ENCODE results near the gene RCVRN. TPM values are rescaled to one million over a fixed set of nuclear protein-coding genes. Genes with fewer than 3 reads are reported as not detected.

RCVRN gene
- total RNA-seq, 1 experiment from 2014 or later = not detected

DNA sequence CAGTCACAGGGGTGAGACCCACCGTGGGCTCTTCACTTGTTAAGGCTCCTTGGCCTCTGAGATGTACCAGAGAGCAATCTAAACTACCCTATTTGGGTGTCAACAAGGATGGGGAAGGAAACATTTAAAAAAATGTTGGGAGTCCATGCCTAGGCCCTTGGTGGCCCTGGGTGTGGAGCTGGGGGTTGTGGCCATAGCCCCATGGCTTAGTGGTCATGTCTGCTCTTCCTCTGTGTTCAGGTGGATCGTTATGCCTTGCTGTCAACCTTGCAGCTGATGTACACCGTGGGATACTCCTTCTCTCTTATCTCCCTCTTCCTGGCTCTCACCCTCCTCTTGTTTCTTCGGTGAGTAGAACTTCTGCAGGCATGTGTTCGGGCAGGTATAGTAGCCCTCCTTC lies 50.8 kb downstream of the RCVRN start:
- ChIA-PET CTCF (no interaction called here), POLR2A (no interaction called here)
- in situ Hi-C loops (cut with HindIII; ENCODE audit: low pct_unique_long_range_greater_than_20kb, low sequenced_read_pairs) = no loop called here
- intact Hi-C loops (cut with micrococcal nuclease; ENCODE audit: unreplicated experiment) = no loop called here
- TF ChIP-seq TCF7L2 (IDR thresholded peaks at IDR 0.05; ENCODE audit: low read depth, low read length) (no peak), POLR2AphosphoS5 (IDR thresholded peaks at IDR 0.05; ENCODE audit: low read depth, low read length) (no peak), SIN3A (IDR thresholded peaks at IDR 0.05; ENCODE audit: borderline replicate concordance, insufficient read depth, low read depth, low read length) (no peak)
- TF ChIP-seq, protein P1, sequence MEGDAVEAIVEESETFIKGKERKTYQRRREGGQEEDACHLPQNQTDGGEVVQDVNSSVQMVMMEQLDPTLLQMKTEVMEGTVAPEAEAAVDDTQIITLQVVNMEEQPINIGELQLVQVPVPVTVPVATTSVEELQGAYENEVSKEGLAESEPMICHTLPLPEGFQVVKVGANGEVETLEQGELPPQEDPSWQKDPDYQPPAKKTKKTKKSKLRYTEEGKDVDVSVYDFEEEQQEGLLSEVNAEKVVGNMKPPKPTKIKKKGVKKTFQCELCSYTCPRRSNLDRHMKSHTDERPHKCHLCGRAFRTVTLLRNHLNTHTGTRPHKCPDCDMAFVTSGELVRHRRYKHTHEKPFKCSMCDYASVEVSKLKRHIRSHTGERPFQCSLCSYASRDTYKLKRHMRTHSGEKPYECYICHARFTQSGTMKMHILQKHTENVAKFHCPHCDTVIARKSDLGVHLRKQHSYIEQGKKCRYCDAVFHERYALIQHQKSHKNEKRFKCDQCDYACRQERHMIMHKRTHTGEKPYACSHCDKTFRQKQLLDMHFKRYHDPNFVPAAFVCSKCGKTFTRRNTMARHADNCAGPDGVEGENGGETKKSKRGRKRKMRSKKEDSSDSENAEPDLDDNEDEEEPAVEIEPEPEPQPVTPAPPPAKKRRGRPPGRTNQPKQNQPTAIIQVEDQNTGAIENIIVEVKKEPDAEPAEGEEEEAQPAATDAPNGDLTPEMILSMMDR (IDR thresholded peaks at IDR 0.05) = no peak
- TF ChIP-seq, protein P2, sequence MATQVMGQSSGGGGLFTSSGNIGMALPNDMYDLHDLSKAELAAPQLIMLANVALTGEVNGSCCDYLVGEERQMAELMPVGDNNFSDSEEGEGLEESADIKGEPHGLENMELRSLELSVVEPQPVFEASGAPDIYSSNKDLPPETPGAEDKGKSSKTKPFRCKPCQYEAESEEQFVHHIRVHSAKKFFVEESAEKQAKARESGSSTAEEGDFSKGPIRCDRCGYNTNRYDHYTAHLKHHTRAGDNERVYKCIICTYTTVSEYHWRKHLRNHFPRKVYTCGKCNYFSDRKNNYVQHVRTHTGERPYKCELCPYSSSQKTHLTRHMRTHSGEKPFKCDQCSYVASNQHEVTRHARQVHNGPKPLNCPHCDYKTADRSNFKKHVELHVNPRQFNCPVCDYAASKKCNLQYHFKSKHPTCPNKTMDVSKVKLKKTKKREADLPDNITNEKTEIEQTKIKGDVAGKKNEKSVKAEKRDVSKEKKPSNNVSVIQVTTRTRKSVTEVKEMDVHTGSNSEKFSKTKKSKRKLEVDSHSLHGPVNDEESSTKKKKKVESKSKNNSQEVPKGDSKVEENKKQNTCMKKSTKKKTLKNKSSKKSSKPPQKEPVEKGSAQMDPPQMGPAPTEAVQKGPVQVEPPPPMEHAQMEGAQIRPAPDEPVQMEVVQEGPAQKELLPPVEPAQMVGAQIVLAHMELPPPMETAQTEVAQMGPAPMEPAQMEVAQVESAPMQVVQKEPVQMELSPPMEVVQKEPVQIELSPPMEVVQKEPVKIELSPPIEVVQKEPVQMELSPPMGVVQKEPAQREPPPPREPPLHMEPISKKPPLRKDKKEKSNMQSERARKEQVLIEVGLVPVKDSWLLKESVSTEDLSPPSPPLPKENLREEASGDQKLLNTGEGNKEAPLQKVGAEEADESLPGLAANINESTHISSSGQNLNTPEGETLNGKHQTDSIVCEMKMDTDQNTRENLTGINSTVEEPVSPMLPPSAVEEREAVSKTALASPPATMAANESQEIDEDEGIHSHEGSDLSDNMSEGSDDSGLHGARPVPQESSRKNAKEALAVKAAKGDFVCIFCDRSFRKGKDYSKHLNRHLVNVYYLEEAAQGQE (IDR thresholded peaks at IDR 0.05; ENCODE audit: insufficient read depth in 1 of 2, low read depth in 2 of 2, low read length in 1 of 2) = no peak
- no peak overlapping the region for H3K4me3 ChIP-seq (ENCODE audit: low read depth in 2 of 2, low read length in 2 of 2)
- DNase-seq (ENCODE audit: low read depth, low spot score) = no peak
- no peak overlapping the region for H3K27ac ChIP-seq (ENCODE audit: low read length)
- H3K36me3 ChIP-seq (ENCODE audit: control insufficient read depth, insufficient read depth, low read length) = no peaks in the 10 kb centered on the region
- no peaks in the 10 kb centered on the region for H3K27me3 ChIP-seq (ENCODE audit: control insufficient read depth, insufficient read depth, low read length)
- H3K4me1 ChIP-seq (ENCODE audit: control insufficient read depth, insufficient read depth, low read length) = no peaks in the 10 kb centered on the region
- BruUV-seq (replicated peaks) = no TSS peak
- H3K9me3 ChIP-seq (ENCODE audit: control insufficient read depth, insufficient read depth, low read depth, low read length) = no peaks in the 10 kb centered on the region
- ATAC-seq = no peak

DNA sequence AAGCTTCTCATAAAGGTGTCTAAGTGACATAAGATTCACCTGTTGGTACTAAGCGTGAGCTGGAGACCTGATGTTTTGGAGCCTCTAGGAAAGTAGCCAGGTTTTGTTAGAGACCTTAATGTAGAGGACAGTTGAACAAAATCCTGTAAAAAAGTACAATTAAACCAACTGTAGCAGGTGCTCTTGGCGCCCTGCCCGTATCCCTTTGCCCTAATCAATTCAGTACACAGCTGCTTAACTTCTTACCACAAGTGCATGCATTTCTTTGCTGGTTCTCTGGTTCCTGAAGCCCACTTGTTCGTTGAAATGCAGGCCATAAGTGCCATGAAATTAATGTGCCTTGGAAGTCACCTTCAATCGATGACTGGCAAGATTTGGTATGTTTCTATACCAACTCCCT lies 54.9 kb downstream of the RCVRN start:
- intact Hi-C loops (cut with micrococcal nuclease; ENCODE audit: unreplicated experiment) (no loop called here), in situ Hi-C loops (cut with HindIII; ENCODE audit: low pct_unique_long_range_greater_than_20kb, low sequenced_read_pairs) (no loop called here)
- ChIA-PET CTCF (interaction anchor here (0.7 kb wide), 1 partner anchor 79 kb away, joined by 12 read pairs; no protein-coding TSS in a partner anchor), POLR2A (no interaction called here)
- no peaks in the 10 kb centered on the region for H3K4me1 ChIP-seq (ENCODE audit: control insufficient read depth, insufficient read depth, low read length)
- no peaks in the 10 kb centered on the region for H3K9me3 ChIP-seq (ENCODE audit: control insufficient read depth, insufficient read depth, low read depth, low read length)
- no peaks in the 10 kb centered on the region for H3K36me3 ChIP-seq (ENCODE audit: control insufficient read depth, insufficient read depth, low read length)
- no peak for TF ChIP-seq POLR2AphosphoS5 (IDR thresholded peaks at IDR 0.05; ENCODE audit: low read depth, low read length)
- TF ChIP-seq, protein P1 (IDR thresholded peaks at IDR 0.05) = no peak
- no peak for TF ChIP-seq TCF7L2 (IDR thresholded peaks at IDR 0.05; ENCODE audit: low read depth, low read length)
- TF ChIP-seq, protein P2 (IDR thresholded peaks at IDR 0.05; ENCODE audit: insufficient read depth in 1 of 2, low read depth in 2 of 2, low read length in 1 of 2) = no peak
- no peak for TF ChIP-seq SIN3A (IDR thresholded peaks at IDR 0.05; ENCODE audit: borderline replicate concordance, insufficient read depth, low read depth, low read length)
- BruUV-seq (replicated peaks) = no TSS peak
- H3K27me3 ChIP-seq (ENCODE audit: control insufficient read depth, insufficient read depth, low read length) = no peaks in the 10 kb centered on the region
- no peak overlapping the region for H3K27ac ChIP-seq (ENCODE audit: low read length)
- no peak overlapping the region for H3K4me3 ChIP-seq (ENCODE audit: low read depth in 2 of 2, low read length in 2 of 2)
- no peak for DNase-seq (ENCODE audit: low read depth, low spot score)
- no peak for ATAC-seq

Other genes starting within 250 kb of the RCVRN start
- not detected for gene DHRS7C, start 113.7 kb downstream of the RCVRN start, total RNA-seq (2021; ENCODE audit: unreplicated experiment)
- gene GSG1L2, start 83.2 kb downstream of the RCVRN start, total RNA-seq (2021; ENCODE audit: unreplicated experiment) = not detected
- gene GLP2R, start 79.3 kb downstream of the RCVRN start, total RNA-seq (2021; ENCODE audit: unreplicated experiment) = 0.08 TPM

All from Panc1 (cell line).